Motor neuron (in vitro differentiated cells): ENCODE measurements around the gene PAQR5. TPM values are rescaled to one million over a fixed set of nuclear protein-coding genes. Genes with fewer than 3 reads are reported as not detected.

ENCODE experiments used
- ATAC-seq, 8 experiments: fragments of 200-7000 bp; cut with Tn5 transposase; replicated peaks in 6 of 8; 2 replicates each; pipeline ENCODE4 v1.8.0; 2021; ENCODE audit warnings: mild to moderate bottlenecking in 8 of 8, moderate library complexity in 8 of 8
- H3K27ac ChIP-seq, 2 donors: fragments of 250-450 bp; sonication (Bioruptor Pico); 2 replicates each; pipeline ENCODE4 v1.9.0; 2021; ENCODE audit warnings: antibody characterized with exemption in 2 of 2, mild to moderate bottlenecking in 2 of 2, moderate library complexity in 1 of 2
- H3K4me1 ChIP-seq, 2 donors: fragments of 250-450 bp; sonication (Bioruptor Pico); replicated peaks in 1 of 2; 2 replicates each; pipeline ENCODE4 v1.6.1; 2021; ENCODE audit warnings: antibody characterized with exemption in 2 of 2, mild to moderate bottlenecking in 2 of 2, moderate library complexity in 1 of 2
- H3K4me3 ChIP-seq, 5 donors: fragments of 250-450 bp; sonication (Bioruptor Pico); 2 replicates each; pipeline ENCODE4 v1.9.0; 2021; ENCODE audit warnings: antibody characterized with exemption in 5 of 5, mild to moderate bottlenecking in 5 of 5, moderate library complexity in 4 of 5
- WGBS, 10 experiments: fragments of 450-650 bp; shearing (Covaris generic); methylation state at CpG; one replicate each; pipeline ENCODE4 v1.0.0; 2022; 5-methylcytosine and 5-hydroxymethylcytosine counted together
- in situ Hi-C, 9 experiments: fragments of 400-800 bp; cut with MboI; loops; one replicate each; pipeline ENCODE4 v1.15.0; 2021; ENCODE audit warnings: low sequenced_read_pairs in 9 of 9, low pct_unique_long_range_greater_than_20kb in 2 of 9; ENCODE audit not compliant: unreplicated experiment in 9 of 9
- total RNA-seq, 8 experiments: library from RNA; unstranded; fragments of 300-600 nt; gene quantifications; 2 replicates each; pipeline versions ENCODE4 v1.2.3 to v1.2.4, GENCODE V29; 2022

Gene PAQR5
- total RNA-seq, 8 experiments from 2014 or later: 0.11 to 2.8 (median 0.62) TPM

DNA sequence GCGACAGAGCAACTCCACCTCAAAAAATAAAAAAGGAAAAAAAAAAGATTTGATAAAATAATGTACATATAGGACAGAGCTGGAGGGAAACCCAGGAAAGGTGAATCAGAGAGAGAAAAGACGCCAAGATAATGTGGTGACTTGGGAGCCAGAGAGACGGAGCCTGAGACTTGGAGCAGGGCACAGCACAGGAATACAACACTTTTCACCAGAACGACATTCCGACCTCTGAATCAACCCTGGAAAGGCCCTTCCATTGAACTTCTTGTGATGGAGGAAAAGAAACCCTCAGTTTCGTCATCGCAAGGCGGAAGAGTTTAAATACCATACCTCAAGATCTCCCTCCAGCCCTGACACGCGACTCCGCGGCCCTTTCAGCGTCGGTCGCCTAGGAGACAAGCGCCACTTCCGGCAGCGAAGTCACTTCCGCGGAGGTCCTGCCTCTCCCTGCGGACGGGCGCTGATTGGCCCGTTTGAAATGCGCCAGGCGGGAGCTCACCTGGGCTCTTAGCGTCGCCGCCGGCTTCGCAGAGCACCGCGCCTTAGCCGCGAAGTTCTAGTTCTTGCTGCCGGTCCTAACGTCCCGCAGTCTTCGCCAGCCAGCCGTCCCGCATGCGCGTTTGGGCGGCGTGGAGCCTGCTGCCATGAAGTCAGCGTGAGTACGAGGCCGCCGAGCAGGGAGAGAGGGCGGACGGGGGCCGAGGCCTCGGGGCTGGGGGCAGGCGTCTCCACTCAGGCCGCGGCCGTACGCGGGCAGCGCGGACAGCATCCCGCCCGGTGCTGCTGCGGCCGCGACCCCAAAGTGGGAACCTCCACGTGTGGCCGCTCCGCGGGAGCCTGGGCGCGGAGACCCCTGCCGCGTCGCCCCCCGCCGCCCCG, 115.3 kb downstream of the PAQR5 start, which contains the start of gene KIF23:
Gene KIF23 (plus strand): TSS at position 528 of the 879 bp plus-strand sequence. CDS start 117 bp downstream, at position 645.
- Histone ChIP-seq H3K4me3 (peak within 1 kb of the TSS; percentile 53 to 83 (median 69)), H3K4me1 (peaks cover 0 to 5% of the 10 kb centered on the region in 2 donors), H3K27ac (peak within 1 kb of the TSS in 1 of 2 donors; percentile 58)
- ATAC-seq: peak; percentile 91 to 97 (median 94)
- in situ Hi-C loops: loop anchor here in 1 of 9 experiments (25.0 kb wide), 1 partner anchor 352 kb away; no protein-coding TSS in a partner anchor
- WGBS, 10 experiments: 0 to 50% (median 14%) methylated on average over 3 to 20 of the region's 78 CpGs; no CpG with 5 or more reads in 2 of the 10 experiments

GRCh38 chr15:69414701-69415167, 116.0 kb downstream of the PAQR5 start:
- H3K27ac ChIP-seq: peak overlapping the region in 1 of 2 donors; percentile 58
- whole genome bisulfite sequencing, 10 experiments: 0 to 2% (median 0%) methylated on average over 2 to 18 of the region's 29 CpGs; no CpG with 5 or more reads in 2 of the 10 experiments
- H3K4me3 ChIP-seq: peak overlapping the region; percentile 53 to 83 (median 69)
- ATAC-seq: peak in 7 of 8 experiments; percentile 34 to 65 (median 50)
- in situ Hi-C loops: loop anchor here in 1 of 9 experiments (25.0 kb wide), 1 partner anchor 352 kb away; no protein-coding TSS in a partner anchor
- peaks cover 0 to 5% of the 10 kb centered on the region in 2 donors for H3K4me1 ChIP-seq

DNA sequence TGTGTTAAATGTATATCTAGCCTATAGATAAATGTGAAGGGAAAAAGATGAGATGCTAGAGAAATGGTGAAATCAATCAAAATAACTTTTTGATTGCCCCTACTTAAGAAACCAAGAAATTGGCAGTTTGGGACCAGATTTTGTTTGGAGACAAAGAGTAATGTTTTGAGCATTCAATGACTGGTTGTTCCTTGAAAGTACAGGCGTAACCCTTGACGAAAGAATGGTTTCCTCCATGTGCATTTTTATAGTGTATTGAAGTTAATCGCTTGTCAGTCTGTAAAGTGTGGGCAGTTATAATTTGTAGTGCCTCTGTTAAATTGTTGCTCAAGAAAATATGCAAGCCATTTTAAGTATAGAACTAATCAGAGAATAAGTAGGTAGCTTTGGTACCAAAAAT, 116.7 kb downstream of the PAQR5 start:
- Histone ChIP-seq H3K4me3 (peak overlapping the region in 3 of 5 donors; percentile 56 to 70 (median 69)), H3K27ac (no peak overlapping the region), H3K4me1 (peaks cover 0 to 5% of the 10 kb centered on the region in 2 donors)
- ATAC-seq: no peak
- WGBS, 10 experiments: 3 to 51% (median 26%) methylated on average over 2 to 3 of the region's 3 CpGs; no CpG with 5 or more reads in 1 of the 10 experiments
- in situ Hi-C loops: loop anchor here in 1 of 9 experiments (25.0 kb wide), 1 partner anchor 353 kb away; no protein-coding TSS in a partner anchor

DNA sequence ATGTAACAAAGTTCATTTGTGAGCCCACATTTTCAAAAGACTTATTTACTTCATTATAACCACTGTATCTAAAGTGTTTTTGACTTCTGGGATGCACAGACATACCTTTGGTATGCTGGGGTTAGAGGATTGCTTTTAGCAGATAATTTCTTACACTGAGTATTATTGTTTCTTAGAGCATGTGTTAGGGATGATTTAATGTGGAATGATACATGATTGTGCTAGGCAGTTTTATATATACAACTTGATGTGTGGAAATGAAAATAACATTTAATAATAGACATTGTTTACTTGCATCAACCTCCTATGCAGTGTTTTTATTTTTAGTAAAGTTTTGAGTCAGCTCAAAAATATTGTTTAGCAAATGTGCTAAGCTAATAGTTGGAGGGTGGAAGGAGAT, 118.9 kb downstream of the PAQR5 start:
- H3K4me3 ChIP-seq: no peak overlapping the region
- no peak overlapping the region for H3K27ac ChIP-seq
- H3K4me1 ChIP-seq: peaks cover 0 to 5% of the 10 kb centered on the region in 2 donors
- ATAC-seq: no peak
- in situ Hi-C loops: loop anchor here in 1 of 9 experiments (25.0 kb wide), 1 partner anchor 355 kb away; no protein-coding TSS in a partner anchor

- in situ Hi-C loops: loop anchor here in 1 of 9 experiments (25.0 kb wide), 1 partner anchor 359 kb away; no protein-coding TSS in a partner anchor
- no peaks in the 10 kb centered on the region for H3K4me1 ChIP-seq
- H3K27ac ChIP-seq: no peak overlapping the region
- ATAC-seq: no peak
- H3K4me3 ChIP-seq: no peak overlapping the region
These were observed 122.8 kb downstream of the PAQR5 start for GRCh38 chr15:69421498-69421897.

DNA sequence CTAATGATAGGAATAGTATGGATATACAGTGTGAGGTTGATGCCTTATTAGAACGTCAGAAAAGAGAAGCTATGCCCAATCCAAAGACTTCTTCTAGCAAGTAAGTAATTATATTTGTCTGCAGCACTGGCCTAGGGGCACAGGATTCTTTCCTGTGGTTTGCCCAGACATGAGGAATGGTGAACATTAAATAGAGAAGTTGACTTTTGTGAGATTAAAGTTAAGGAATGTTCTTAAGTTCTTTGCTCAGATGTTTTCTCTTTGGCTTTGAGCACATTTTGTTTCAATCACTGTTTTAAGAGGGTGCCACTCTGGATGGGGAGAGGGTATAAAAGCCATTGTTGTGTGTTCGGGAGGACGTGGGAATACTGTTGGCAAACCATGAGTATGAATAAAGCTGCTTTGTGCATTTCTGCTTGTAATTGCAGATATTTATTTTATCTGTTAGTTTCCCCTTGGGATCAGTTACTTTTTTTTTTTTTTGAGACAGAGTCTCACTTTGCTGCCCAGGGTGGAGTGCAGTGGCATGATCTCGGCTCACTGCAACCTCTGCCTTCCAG, 123.7 kb downstream of the PAQR5 start:
- WGBS, 10 experiments: 76 to 100% (median 98%) methylated on average over 1 to 4 of the region's 4 CpGs; no CpG with 5 or more reads in 2 of the 10 experiments
- in situ Hi-C loops: loop anchor here in 1 of 9 experiments (25.0 kb wide), 1 partner anchor 360 kb away; no protein-coding TSS in a partner anchor
- Histone ChIP-seq H3K4me1 (no peaks in the 10 kb centered on the region), H3K4me3 (no peak overlapping the region), H3K27ac (no peak overlapping the region)
- no peak for ATAC-seq

- H3K4me3 ChIP-seq: no peak overlapping the region
- WGBS, 10 experiments: 63 to 100% (median 100%) methylated on average over 1 to 2 of the region's 2 CpGs
- H3K27ac ChIP-seq: no peak overlapping the region
- ATAC-seq: no peak
- no peaks in the 10 kb centered on the region for H3K4me1 ChIP-seq
- in situ Hi-C loops: loop anchor here in 1 of 9 experiments (25.0 kb wide), 1 partner anchor 362 kb away; no protein-coding TSS in a partner anchor
These were observed 125.3 kb downstream of the PAQR5 start for GRCh38 chr15:69424001-69424400.

DNA sequence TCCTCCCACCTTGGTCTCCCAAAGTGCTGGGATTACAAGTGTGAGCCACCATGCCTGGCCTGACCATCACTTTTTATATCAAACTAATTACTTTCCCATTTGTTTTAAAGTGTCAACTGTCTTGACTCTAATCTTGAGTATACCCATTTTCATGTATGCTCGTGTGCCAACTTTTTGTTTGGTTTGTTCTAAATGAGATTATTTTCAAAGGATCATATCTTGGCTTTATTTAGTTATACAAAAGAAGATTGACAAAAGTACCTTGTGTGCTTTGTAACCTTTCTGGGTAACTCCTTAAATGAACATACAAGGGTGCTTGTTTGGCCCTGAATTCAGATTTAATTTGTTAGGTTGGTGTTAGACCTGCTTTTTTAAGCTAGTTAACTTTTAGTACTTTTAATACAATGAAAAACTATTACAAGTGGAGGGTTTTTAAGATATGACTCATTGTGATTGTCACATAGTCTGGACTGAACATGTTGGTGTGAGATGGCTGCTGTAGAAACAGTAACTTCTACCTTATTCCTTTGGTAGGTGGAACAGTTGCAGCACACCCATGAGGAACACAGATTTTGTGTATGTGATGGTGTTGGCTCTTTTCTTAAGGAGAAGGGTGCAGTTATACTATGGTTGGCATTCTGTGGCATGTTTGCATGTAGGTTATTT, 126.2 kb downstream of the PAQR5 start:
- ATAC-seq: no peak
- no peaks in the 10 kb centered on the region for H3K4me1 ChIP-seq
- in situ Hi-C loops: loop anchor here in 1 of 9 experiments (25.0 kb wide), 1 partner anchor 363 kb away; no protein-coding TSS in a partner anchor
- 60 to 100% (median 100%) methylated on average over 1 of the region's 1 CpG; no CpG with 5 or more reads in 1 of the 10 experiments for WGBS, 10 experiments
- H3K4me3 ChIP-seq: no peak overlapping the region
- no peak overlapping the region for H3K27ac ChIP-seq

- 38 to 100% (median 85%) methylated on average over 1 of the region's 1 CpG; no CpG with 5 or more reads in 2 of the 10 experiments for whole genome bisulfite sequencing, 10 experiments
- in situ Hi-C loops: no loop called here
- H3K4me1 ChIP-seq: no peaks in the 10 kb centered on the region
- no peak overlapping the region for H3K4me3 ChIP-seq
- no peak overlapping the region for H3K27ac ChIP-seq
- no peak for ATAC-seq
These were observed 135.1 kb downstream of the PAQR5 start for GRCh38 chr15:69433831-69434230.

- ATAC-seq: no peak
- Histone ChIP-seq H3K4me1 (no peaks in the 10 kb centered on the region), H3K4me3 (no peak overlapping the region), H3K27ac (no peak overlapping the region)
- 77 to 100% (median 95%) methylated on average over 1 to 5 of the region's 5 CpGs; no CpG with 5 or more reads in 1 of the 10 experiments for WGBS, 10 experiments
- in situ Hi-C loops: no loop called here
These were observed 135.5 kb downstream of the PAQR5 start for GRCh38 chr15:69434238-69434637.

DNA sequence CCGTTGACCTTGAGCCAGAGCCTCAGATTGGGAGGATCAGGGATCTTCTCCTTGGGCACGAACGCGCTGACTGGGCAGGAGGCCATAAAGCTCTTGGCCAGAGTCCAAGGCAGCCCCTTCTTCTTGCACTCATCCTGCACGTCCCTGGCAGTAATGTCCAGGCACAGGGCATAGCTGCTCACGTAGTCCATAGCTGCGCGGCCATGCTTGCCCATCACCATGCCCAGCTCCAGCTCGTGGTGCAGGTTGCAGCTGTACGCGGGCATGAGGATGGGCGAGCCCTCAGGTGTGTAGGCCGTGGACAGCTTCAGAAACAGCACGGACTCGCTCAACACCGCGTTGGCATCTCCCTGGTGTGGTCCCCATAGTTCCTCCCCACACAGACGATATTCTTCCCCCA, 136.0 kb downstream of the PAQR5 start:
- WGBS, 10 experiments: 90 to 100% (median 99%) methylated on average over 1 to 9 of the region's 18 CpGs; no CpG with 5 or more reads in 4 of the 10 experiments
- Histone ChIP-seq H3K27ac (no peak overlapping the region), H3K4me1 (no peaks in the 10 kb centered on the region), H3K4me3 (no peak overlapping the region)
- ATAC-seq: no peak
- in situ Hi-C loops: no loop called here

GRCh38 chr15:69435985-69436384, 137.3 kb downstream of the PAQR5 start:
- H3K27ac ChIP-seq: no peak overlapping the region
- no peaks in the 10 kb centered on the region for H3K4me1 ChIP-seq
- no peak overlapping the region for H3K4me3 ChIP-seq
- ATAC-seq: no peak
- in situ Hi-C loops: no loop called here
- 87 to 100% (median 96%) methylated on average over 2 to 4 of the region's 4 CpGs; no CpG with 5 or more reads in 2 of the 10 experiments for WGBS, 10 experiments
